IMR-90 (cell line): ENCODE measurements around the gene CXCL3.

ENCODE experiments used
- CTCF ChIP-seq: conservative IDR thresholded peaks from 2 replicates; pipeline ENCODE4 v1.5.1; 2012; ENCODE audit warnings: mild to moderate bottlenecking, low read depth, low read length, improper control_type of control experiment
- POLR2A ChIP-seq: IDR thresholded peaks from 2 replicates; pipeline ENCODE4 v1.6.1; 2012; ENCODE audit warnings: mild to moderate bottlenecking, low read depth, low read length
- RAD21 ChIP-seq: IDR thresholded peaks from 2 replicates; pipeline ENCODE4 v1.6.1; 2012; ENCODE audit warnings: low read length, improper control_type of control experiment
- RCOR1 ChIP-seq: IDR thresholded peaks from 2 replicates; pipeline ENCODE4 v1.6.1; 2012; ENCODE audit warnings: mild to moderate bottlenecking, low read length, improper control_type of control experiment; ENCODE audit not compliant: insufficient replicate concordance

GRCh38 chr4:74013264-74013663 lies 25.2 kb downstream of the CXCL3 start:
- TF ChIP-seq CTCF = no peak
- TF ChIP-seq RAD21 = no peak
- no peak for TF ChIP-seq POLR2A
- TF ChIP-seq RCOR1 = no peak
